Skeletal muscle satellite cell (primary cell): ENCODE data around the gene NRXN2.
A peak's percentile ranks its signal among the peaks of the same experiment; 100 is the strongest.
"Not testable (repeated sequence)": the region's sequence is repeated elsewhere in the genome, so short reads cannot be mapped to it uniquely, and the experiment has no call there.

Source experiments
- H3K27me3 ChIP-seq: 2 replicates; pipeline ENCODE4 v1.7.0; 2013; ENCODE audit warnings: low read length; ENCODE audit not compliant: control insufficient read depth, insufficient read depth
- H3K36me3 ChIP-seq: 2 replicates; pipeline ENCODE4 v1.7.0; 2013; ENCODE audit warnings: mild to moderate bottlenecking, control low read depth, low read length; ENCODE audit not compliant: insufficient read depth
- H3K4me1 ChIP-seq: 2 replicates; pipeline ENCODE4 v1.7.0; 2013; ENCODE audit warnings: low read length; ENCODE audit not compliant: control insufficient read depth, insufficient read depth
- H3K4me2 ChIP-seq: 2 replicates; pipeline ENCODE4 v1.7.0; 2013; ENCODE audit warnings: mild to moderate bottlenecking, low read length
- H3K4me3 ChIP-seq: 2 replicates; pipeline ENCODE4 v1.7.0; 2013; ENCODE audit warnings: low read length
- H3K9ac ChIP-seq: 2 replicates; pipeline ENCODE4 v1.7.0; 2013; ENCODE audit warnings: mild to moderate bottlenecking, low read depth, low read length, moderate library complexity
- H3K9me3 ChIP-seq: replicated peaks from 2 replicates; pipeline ENCODE4 v1.7.0; 2013; ENCODE audit warnings: mild to moderate bottlenecking, control low read depth, low read length

Gene NRXN2

DNA sequence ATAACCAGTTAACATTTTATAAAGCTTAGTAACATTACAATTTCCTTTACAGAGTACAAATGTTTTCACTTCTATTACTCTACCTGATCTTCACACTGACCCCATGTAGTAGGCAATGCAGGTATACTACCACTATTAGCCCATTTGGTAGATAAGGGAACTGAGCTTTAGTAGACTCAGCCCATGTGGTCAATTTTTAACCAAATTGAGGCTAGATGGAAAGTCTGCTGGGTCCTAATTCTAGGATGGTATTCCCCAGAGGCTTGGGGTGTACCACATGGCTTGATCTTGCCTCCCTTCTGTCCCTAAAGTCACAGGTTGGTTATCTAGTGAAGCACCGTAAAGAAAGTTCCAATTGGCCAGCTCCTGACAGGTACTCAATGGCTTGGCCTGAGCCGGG, 48.2 kb downstream of the NRXN2 start:
- Histone ChIP-seq H3K4me2 (no peak overlapping the region), H3K4me1 (peaks cover 17% of the 10 kb centered on the region), H3K36me3 (no peaks in the 10 kb centered on the region), H3K27me3 (peaks cover 70% of the 10 kb centered on the region), H3K4me3 (no peak overlapping the region), H3K9me3 (no peaks in the 10 kb centered on the region), H3K9ac (no peak overlapping the region)

DNA sequence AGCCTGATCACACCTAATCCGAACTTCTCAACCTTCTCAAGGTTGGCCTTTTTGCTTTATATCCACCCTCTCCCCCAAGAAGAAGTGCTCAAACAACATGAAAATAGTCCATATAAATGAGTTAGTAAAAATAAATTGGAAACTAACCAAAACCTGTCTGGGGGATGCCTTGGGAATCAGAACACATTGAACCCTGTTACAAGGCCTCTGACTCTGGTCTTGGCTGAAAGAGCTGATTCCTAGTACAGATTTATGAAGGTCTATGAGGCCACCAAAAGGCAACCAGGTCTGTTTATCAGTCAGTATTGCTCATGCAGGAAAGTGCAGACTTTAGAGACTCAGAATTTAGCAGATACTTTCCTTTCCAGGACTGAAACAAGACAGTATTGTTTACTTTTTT, 49.7 kb downstream of the NRXN2 start:
- Histone ChIP-seq H3K9ac (no peak overlapping the region), H3K4me1 (peaks cover 17% of the 10 kb centered on the region), H3K4me3 (no peak overlapping the region), H3K4me2 (no peak overlapping the region), H3K9me3 (no peaks in the 10 kb centered on the region), H3K36me3 (no peaks in the 10 kb centered on the region), H3K27me3 (peaks cover 66% of the 10 kb centered on the region)

DNA sequence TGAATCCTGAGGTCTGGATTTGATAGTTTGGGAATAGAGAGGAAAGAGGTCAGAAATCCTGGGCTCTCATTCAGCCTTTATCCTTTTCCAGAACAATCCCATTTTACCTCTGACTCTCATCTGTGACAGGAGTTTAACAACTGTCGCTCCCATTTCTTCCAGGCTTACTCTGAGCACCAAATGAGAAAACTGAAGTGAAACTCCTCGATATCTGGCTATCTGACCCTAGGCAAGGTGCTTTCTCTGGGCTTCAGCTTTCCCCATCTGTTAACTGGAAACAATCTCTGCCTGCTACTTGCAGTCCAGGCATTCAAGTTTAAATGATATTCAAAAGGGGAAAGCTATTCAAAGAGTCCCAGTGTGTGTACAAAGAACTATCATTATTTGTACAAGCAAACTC, 50.1 kb downstream of the NRXN2 start:
- no peak overlapping the region for H3K4me2 ChIP-seq
- H3K27me3 ChIP-seq: peaks cover 65% of the 10 kb centered on the region
- H3K4me1 ChIP-seq: peaks cover 17% of the 10 kb centered on the region
- H3K9ac ChIP-seq: no peak overlapping the region
- H3K36me3 ChIP-seq: no peaks in the 10 kb centered on the region
- no peaks in the 10 kb centered on the region for H3K9me3 ChIP-seq
- no peak overlapping the region for H3K4me3 ChIP-seq

DNA sequence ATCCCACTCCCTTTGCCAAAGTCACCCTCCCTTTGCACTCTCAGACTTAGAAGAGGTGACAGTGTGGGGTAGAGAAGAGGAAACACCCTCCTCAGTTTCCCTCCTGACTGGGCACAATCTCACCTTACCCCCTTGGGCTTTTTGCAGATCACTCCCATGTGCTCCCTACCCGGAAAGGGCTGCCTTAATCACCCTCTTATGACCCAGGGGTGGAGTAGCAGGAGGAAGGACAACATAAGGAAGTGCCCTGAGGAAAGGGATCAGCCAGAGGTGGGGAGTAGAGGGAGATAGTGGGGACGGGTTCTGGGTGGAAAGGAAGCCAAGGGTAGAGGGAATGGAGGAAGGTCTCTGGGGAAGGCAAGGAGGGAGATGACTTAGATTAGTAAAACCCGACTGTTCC, 52.0 kb downstream of the NRXN2 start:
- H3K4me3 ChIP-seq: no peak overlapping the region
- no peak overlapping the region for H3K9ac ChIP-seq
- no peaks in the 10 kb centered on the region for H3K9me3 ChIP-seq
- no peak overlapping the region for H3K4me2 ChIP-seq
- no peaks in the 10 kb centered on the region for H3K36me3 ChIP-seq
- peaks cover 49% of the 10 kb centered on the region for H3K27me3 ChIP-seq
- H3K4me1 ChIP-seq: peaks cover 14% of the 10 kb centered on the region

DNA sequence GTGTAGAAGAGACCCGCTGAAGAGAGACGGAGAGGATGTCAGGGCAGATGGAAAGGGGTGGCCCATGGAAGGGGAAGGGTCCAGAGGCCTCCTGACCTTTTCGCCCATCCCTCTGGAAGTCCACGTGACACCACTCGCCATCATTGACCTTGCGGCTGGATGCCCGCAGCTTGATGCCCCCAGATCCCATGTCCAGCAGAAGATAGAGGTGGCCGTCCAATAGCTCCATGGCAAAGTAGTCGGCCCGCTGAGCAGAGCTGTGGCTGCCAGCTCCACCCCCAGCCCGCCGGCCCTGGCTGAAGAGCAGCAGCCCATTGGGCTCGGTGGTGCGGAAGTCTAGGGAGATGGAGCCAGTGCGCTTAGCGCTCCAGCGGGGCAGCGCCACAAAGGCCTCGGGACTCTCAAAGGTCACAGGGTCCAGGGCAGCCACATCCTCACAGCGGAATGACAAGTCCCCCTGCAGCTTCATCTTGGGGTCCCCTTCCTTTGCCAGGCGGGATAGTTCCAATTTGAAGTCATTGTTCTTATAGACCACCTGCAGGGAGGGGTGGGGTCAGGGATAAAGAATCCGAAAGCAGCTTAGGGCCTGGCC, 55.7 kb downstream of the NRXN2 start:
- H3K4me1 ChIP-seq: no peaks in the 10 kb centered on the region
- H3K9me3 ChIP-seq: no peaks in the 10 kb centered on the region

DNA sequence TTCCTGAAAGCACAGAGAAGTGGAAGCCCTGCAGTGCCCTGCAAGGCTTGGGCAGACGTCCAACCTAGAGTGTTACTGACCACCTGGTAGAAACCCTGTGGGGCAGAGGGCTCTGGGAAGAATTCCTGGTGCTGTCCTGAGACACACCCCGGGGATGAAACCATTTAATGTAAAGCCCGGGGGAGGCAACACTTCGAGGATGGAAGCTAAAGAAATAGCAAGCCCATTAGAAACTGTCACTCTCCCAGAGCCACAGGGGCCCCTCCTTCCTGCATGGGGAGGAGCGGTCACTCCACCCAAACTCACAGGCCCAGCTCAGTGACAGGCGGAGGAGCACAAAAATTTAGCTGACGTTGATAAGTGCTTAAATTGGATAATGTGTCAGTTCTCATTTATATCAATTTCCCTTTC, 57.6 kb downstream of the NRXN2 start:
- Histone ChIP-seq H3K36me3 (no peaks in the 10 kb centered on the region), H3K4me2 (no peak overlapping the region), H3K9ac (no peak overlapping the region), H3K27me3 (peaks cover 16% of the 10 kb centered on the region), H3K4me3 (no peak overlapping the region), H3K9me3 (no peaks in the 10 kb centered on the region), H3K4me1 (peaks cover 13% of the 10 kb centered on the region)

More for the DNA sequence above, 55.7 kb downstream of the NRXN2 start:
- no peak overlapping the region for H3K4me3 ChIP-seq
- H3K27me3 ChIP-seq: peaks cover 32% of the 10 kb centered on the region
- no peaks in the 10 kb centered on the region for H3K36me3 ChIP-seq
- no peak overlapping the region for H3K4me2 ChIP-seq
- no peak overlapping the region for H3K9ac ChIP-seq

DNA sequence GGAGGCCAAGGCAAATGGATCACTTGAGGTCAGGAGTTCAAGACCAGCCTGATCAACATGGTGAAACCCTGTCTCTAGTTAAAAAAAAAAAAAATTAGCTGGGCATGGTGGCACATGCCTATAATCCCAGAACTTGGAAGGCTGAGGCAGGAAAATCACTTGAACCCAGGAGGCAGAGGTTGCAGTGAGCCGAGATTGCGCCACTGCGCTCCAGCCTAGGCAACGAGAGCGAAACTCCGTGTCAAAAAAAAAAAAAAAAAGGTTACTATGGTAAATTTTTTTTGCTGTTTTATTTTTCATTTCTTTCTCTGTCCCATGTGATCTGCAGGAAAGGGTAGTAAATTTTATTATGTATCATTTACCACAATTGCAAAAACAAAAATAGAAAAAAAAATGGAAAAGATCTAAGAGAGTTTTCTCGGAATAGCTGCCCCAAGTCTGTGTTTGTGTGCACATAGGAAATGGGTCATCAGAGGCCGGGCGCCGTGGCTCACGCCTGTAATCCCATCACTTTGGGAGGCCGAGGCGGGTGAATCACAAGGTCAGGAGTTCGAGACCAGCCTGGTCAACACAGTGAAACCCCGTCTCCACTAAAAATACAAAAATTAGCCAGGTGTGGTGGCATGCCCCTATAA, 58.6 kb downstream of the NRXN2 start:
- not testable (repeated sequence) for H3K4me3 ChIP-seq

DNA sequence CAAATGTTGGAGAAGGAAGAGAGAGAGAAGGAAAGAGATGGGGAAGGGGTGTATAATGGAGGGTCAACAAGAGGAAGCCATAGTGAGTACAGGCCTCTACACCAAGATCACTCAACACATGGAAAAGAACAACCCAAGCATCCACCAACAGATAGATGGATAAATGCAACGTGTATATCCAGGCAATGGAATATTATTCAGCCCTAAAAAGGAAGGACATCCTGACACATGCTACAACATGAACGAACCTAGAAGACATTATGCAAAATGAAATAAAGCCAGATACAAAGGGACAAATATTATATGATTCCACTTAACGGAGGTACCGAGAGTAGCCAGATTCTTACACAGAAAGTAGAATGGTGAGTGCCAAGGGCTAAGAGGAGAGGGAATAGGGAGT, 59.3 kb downstream of the NRXN2 start:
- Histone ChIP-seq H3K36me3 (no peaks in the 10 kb centered on the region), H3K4me3 (no peak overlapping the region), H3K9ac (no peak overlapping the region)

More for the DNA sequence above, 58.6 kb downstream of the NRXN2 start:
- not testable (repeated sequence) for H3K9ac ChIP-seq, H3K9me3 ChIP-seq, H3K27me3 ChIP-seq, H3K4me2 ChIP-seq, H3K36me3 ChIP-seq
- H3K4me1 ChIP-seq: peaks cover 24% of the 10 kb centered on the region

DNA sequence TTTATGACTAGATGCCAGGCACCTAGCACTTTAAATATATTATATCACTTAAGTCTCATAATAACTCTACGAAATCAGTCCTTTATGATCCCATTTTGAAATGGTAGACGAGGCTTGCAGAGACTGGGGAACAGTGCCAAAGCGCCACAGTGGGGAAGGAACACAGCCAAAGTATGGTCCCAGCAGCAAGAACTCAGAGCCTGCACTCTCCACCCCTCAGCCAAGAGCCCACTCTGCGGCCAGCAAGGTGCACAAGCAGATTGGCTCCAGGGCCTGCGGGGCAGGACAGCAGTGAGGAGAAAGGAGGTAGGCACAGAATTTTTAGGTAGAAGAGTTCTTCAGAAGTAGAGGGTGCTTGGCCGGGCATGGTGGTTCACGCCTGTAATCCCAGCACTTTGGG, 61.4 kb downstream of the NRXN2 start:
- Histone ChIP-seq H3K9ac (peak overlapping the region; percentile 89), H3K27me3 (no peaks in the 10 kb centered on the region), H3K36me3 (no peaks in the 10 kb centered on the region), H3K9me3 (no peaks in the 10 kb centered on the region), H3K4me2 (peak overlapping the region; percentile 86), H3K4me1 (peaks cover 31% of the 10 kb centered on the region), H3K4me3 (no peak overlapping the region)

More for the DNA sequence above, 59.3 kb downstream of the NRXN2 start:
- Histone ChIP-seq H3K9me3 (no peaks in the 10 kb centered on the region), H3K4me1 (peaks cover 30% of the 10 kb centered on the region), H3K27me3 (peaks cover 7% of the 10 kb centered on the region), H3K4me2 (no peak overlapping the region)

DNA sequence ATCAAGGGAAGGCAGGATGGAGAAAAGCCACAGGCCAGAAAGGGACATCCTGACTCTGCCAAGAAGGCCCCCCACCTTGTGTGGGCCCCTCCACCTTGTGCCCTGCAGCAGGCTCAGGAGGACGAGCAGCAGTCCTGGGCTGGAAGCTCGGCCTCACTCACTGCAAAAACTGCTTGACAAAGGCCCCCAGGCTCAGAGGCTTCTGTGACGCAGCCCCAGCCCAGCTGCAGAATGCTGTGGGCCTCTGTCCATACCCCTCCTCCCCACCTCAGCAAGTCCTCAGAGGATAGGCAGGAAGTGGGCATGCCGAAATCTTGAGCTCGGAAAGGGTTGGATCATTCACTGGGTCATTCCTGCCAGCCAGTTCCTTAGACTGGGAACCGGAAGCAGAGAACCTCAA, 61.9 kb downstream of the NRXN2 start:
- Histone ChIP-seq H3K27me3 (no peaks in the 10 kb centered on the region), H3K4me3 (peak overlapping the region; percentile 68), H3K4me2 (peak overlapping the region; percentile 86), H3K36me3 (no peaks in the 10 kb centered on the region), H3K4me1 (peaks cover 34% of the 10 kb centered on the region), H3K9me3 (no peaks in the 10 kb centered on the region), H3K9ac (peak overlapping the region; percentile 89)

DNA sequence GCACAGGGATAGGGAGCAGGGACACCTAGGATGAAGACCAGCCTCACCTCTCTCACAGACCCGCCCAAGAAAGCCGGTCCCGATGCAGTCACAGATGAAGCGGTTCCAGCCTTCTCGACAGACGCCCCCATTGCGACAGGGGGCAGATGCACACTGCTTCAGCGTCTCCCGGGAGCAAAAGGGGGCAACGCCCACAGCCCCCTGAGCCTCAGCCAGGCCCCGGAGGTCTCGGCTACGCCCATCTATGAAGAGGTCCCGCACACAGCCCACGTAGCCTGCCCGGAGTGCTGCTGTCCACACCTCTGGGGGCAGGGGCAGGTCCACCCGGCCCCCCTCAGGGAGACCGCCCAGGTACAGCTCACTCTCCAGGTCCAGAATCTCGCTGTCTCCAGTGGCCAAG, 62.3 kb downstream of the NRXN2 start:
- Histone ChIP-seq H3K4me3 (peak overlapping the region; percentile 68), H3K27me3 (no peaks in the 10 kb centered on the region), H3K9ac (peak overlapping the region; percentile 89), H3K36me3 (no peaks in the 10 kb centered on the region), H3K4me1 (peaks cover 38% of the 10 kb centered on the region), H3K9me3 (no peaks in the 10 kb centered on the region), H3K4me2 (peak overlapping the region; percentile 86)

DNA sequence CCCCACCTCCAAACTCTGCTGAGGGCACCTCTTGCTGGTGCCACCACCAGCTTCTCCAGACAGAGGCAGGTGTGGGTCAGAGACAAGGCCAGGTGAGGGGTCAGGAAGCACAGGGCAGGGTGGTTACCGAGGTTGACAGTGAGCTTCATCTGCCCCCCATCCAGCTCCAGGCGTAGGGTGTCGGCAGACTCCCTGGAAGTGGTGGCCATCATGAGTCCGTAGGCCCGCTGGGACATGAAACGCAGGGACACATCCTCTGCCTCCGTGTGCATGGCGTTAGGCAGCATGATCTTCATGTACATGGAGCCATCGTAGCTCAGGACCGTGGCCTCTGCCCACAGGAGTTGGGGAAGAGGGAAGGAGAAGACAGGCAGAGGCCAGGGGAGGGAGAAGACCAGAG, 62.8 kb downstream of the NRXN2 start:
- Histone ChIP-seq H3K27me3 (no peaks in the 10 kb centered on the region), H3K4me2 (peak overlapping the region; percentile 86), H3K9me3 (no peaks in the 10 kb centered on the region), H3K36me3 (no peaks in the 10 kb centered on the region), H3K4me3 (peak overlapping the region; percentile 68), H3K4me1 (peaks cover 38% of the 10 kb centered on the region), H3K9ac (peak overlapping the region; percentile 89)
